K562 (cell line): Measurements from ENCODE around the gene CRYAB. TPM values are rescaled to one million over a fixed set of nuclear protein-coding genes. Genes with fewer than 3 reads are reported as not detected.
A peak's percentile ranks its signal among the peaks of the same experiment; 100 is the strongest.

Experiments used
- ATAC-seq: fragments of 200-7000 bp; cut with Tn5 transposase; 3 replicates; pipeline ENCODE4 v1.9.1; 2020; ENCODE audit warnings: moderate library complexity
- BruUV-seq: library from RNA; stranded (reverse); fragments of 400-500 nt; replicated peaks from 2 replicates; lab custom pipeline; 2021; lab: Mats Ljungman, UMichigan
- CTCF ChIA-PET: fragments of 300-600 bp; formaldehyde crosslinking; extraction: SDS; loops from one replicate; lab custom pipeline; 2021; ENCODE audit warnings: low intra/inter-chr PET ratio; lab: Yijun Ruan, JAX
- POLR2A ChIA-PET: fragments of 300-600, 350-650 bp; sonication (Branson Sonifier 250); formaldehyde crosslinking; extraction: SDS; loops from one replicate; lab custom pipeline; 2021; ENCODE audit warnings: antibody characterized with exemption, inconsistent platforms; lab: Yijun Ruan, JAX
- DNase-seq, 4 experiments: peaks; one replicate each; pipeline versions ENCODE4 v3.0.0 to v3.0.0-alpha.2; 2011 to 2018; ENCODE audit warnings: low spot score in 3 of 4, mixed read lengths in 3 of 4; ENCODE audit errors: extremely low read depth in 1 of 4
- FAIRE-seq: peaks from 2 replicates; lab custom pipeline; 2011; peaks lifted over from hg19 to GRCh38; lab: Jason Lieb, UNC
- H2AFZ ChIP-seq: 2 replicates; pipeline ENCODE4 v1.6.0; 2011; ENCODE audit warnings: low read depth, low read length, control low read depth, inconsistent platforms
- H3K27ac ChIP-seq: fragments of 200-600 bp; 3 replicates; pipeline ENCODE4 v1.8.0; 2011; ENCODE audit warnings: low read depth, mild to moderate bottlenecking, control low read depth, inconsistent platforms, low read length, moderate library complexity, mixed read lengths; ENCODE audit errors: extremely low read depth
- H3K27me3 ChIP-seq, 2 experiments: fragments of 300-600 bp in 1 of 2; 2 replicates in 1 of 2; 3 replicates in 1 of 2; pipeline versions ENCODE4 v1.6.0 to v1.8.0; 2011; ENCODE audit warnings: inconsistent platforms in 2 of 2, low read length in 2 of 2, mild to moderate bottlenecking in 1 of 2, mixed read lengths in 1 of 2, moderate library complexity in 1 of 2; ENCODE audit not compliant: control insufficient read depth in 2 of 2, insufficient read depth in 2 of 2
- H3K36me3 ChIP-seq: fragments of 300-600 bp; 3 replicates; pipeline ENCODE4 v1.8.0; 2011; ENCODE audit warnings: mild to moderate bottlenecking, low read length, inconsistent platforms; ENCODE audit not compliant: control insufficient read depth, insufficient read depth
- H3K4me1 ChIP-seq, 2 experiments: fragments of 200-600 bp in 1 of 2; replicated peaks in 1 of 2; 2 replicates in 1 of 2; 3 replicates in 1 of 2; pipeline versions ENCODE4 v1.5.1 to v1.8.0; 2011; ENCODE audit warnings: inconsistent platforms in 2 of 2, low read length in 2 of 2, mild to moderate bottlenecking in 1 of 2, mixed read lengths in 1 of 2, moderate library complexity in 1 of 2; ENCODE audit not compliant: control insufficient read depth in 2 of 2, insufficient read depth in 2 of 2
- H3K4me2 ChIP-seq: 2 replicates; pipeline ENCODE4 v1.6.1; 2011; ENCODE audit warnings: low read length, control low read depth, inconsistent platforms, mixed read lengths; ENCODE audit not compliant: insufficient read depth
- H3K4me3 ChIP-seq: fragments of 200-600 bp; sonication (generic), shearing (Covaris generic); 2 replicates; pipeline ENCODE4 v1.5.1; 2016; ENCODE audit warnings: control low read depth, inconsistent platforms
- H3K79me2 ChIP-seq: fragments of 200-600 bp; 3 replicates; pipeline ENCODE4 v1.8.0; 2011; ENCODE audit warnings: low read length, inconsistent platforms; ENCODE audit not compliant: control insufficient read depth, insufficient read depth
- H3K9ac ChIP-seq, 2 experiments: 2 replicates each; pipeline versions ENCODE4 v1.6.0 to v1.6.1; 2011; ENCODE audit warnings: low read depth in 2 of 2, low read length in 2 of 2, control low read depth in 1 of 2, inconsistent platforms in 1 of 2, mild to moderate bottlenecking in 1 of 2, mixed read lengths in 1 of 2; ENCODE audit not compliant: insufficient read depth in 1 of 2
- H3K9me1 ChIP-seq: one replicate; pipeline ENCODE4 v1.6.0; 2011; ENCODE audit warnings: inconsistent platforms, mild to moderate bottlenecking, low read length, moderate library complexity; ENCODE audit not compliant: control insufficient read depth, insufficient read depth
- H3K9me3 ChIP-seq: replicated peaks from 2 replicates; pipeline ENCODE4 v1.5.1; 2011; ENCODE audit warnings: low read depth, low read length, inconsistent platforms; ENCODE audit not compliant: control insufficient read depth, insufficient read depth
- H4K20me1 ChIP-seq: replicated peaks from 2 replicates; pipeline ENCODE4 v1.6.1; 2011; ENCODE audit warnings: low read length, inconsistent platforms, mixed read lengths; ENCODE audit not compliant: control insufficient read depth, insufficient read depth
- ASH1L ChIP-seq: fragments of 450-650 bp; IDR thresholded peaks from 2 replicates; pipeline ENCODE4 v1.6.1; 2018; ENCODE audit warnings: borderline replicate concordance, mild to moderate bottlenecking, low read depth; ENCODE audit not compliant: partially characterized antibody
- BDP1 ChIP-seq: IDR thresholded peaks from 3 replicates; pipeline ENCODE4 v1.6.1; 2011; ENCODE audit not compliant: insufficient read length, insufficient read depth
- CEBPG ChIP-seq, 3 experiments: fragments of 200-800 bp in 1 of 3; sonication (Bioruptor generic) in 1 of 3; sonication (generic) in 1 of 3; formaldehyde crosslinking in 1 of 3; IDR thresholded peaks in 2 of 3; conservative IDR thresholded peaks in 1 of 3; 2 replicates each; pipeline versions ENCODE4 v1.6.1 to v1.8.0; 2016 to 2022; ENCODE audit warnings: missing compliant biosample characterization in 2 of 3, missing genetic modification characterization in 2 of 3, mild to moderate bottlenecking in 1 of 3, missing genetic modification reagents in 1 of 3
- FOXK2 ChIP-seq, 2 experiments: fragments of 450-650 bp; IDR thresholded peaks in 1 of 2; conservative IDR thresholded peaks in 1 of 2; 2 replicates each; pipeline ENCODE4 v1.6.1; 2016; ENCODE audit warnings: low read depth in 2 of 2, mild to moderate bottlenecking in 1 of 2
- JUN ChIP-seq, 2 experiments: sonication (generic) in 1 of 2; formaldehyde crosslinking in 1 of 2; IDR thresholded peaks; 2 replicates each; pipeline versions ENCODE4 v1.6.1 to v1.8.0; 2012 to 2022; ENCODE audit warnings: borderline replicate concordance in 2 of 2, mild to moderate bottlenecking in 2 of 2, improper control_type of control experiment in 1 of 2, low read depth in 1 of 2, low read length in 1 of 2, missing genetic modification reagents in 1 of 2
- NR3C1 ChIP-seq: sonication (generic); formaldehyde crosslinking; IDR thresholded peaks from 2 replicates; pipeline ENCODE4 v1.8.1; 2022; ENCODE audit warnings: missing genetic modification reagents
- PHF20 ChIP-seq: fragments of 450-650 bp; IDR thresholded peaks from 2 replicates; pipeline ENCODE4 v1.6.1; 2018; ENCODE audit not compliant: partially characterized antibody
- RERE ChIP-seq: sonication (generic); formaldehyde crosslinking; IDR thresholded peaks from 2 replicates; pipeline ENCODE4 v1.8.0; 2023; ENCODE audit warnings: missing genetic modification reagents, mild to moderate bottlenecking, borderline replicate concordance
- RFX1 ChIP-seq: fragments of 450-650 bp; IDR thresholded peaks from 2 replicates; pipeline ENCODE4 v1.6.1; 2016; ENCODE audit warnings: mild to moderate bottlenecking, moderate library complexity
- RNF2 ChIP-seq: sonication (generic); IDR thresholded peaks from 2 replicates; pipeline ENCODE4 v1.6.1; 2016
- ZNF408 ChIP-seq: fragments of 250-450 bp; sonication (Bioruptor Pico); IDR thresholded peaks from 2 replicates; pipeline ENCODE4 v1.4.0; 2020; ENCODE audit warnings: low read depth, mild to moderate bottlenecking, moderate library complexity
- WGBS: fragments of 100-300 bp; shearing (Covaris generic); methylation state at CpG from one replicate; pipeline ENCODE4 v1.1.6; 2016; ENCODE audit warnings: low coverage, mixed read lengths; ENCODE audit not compliant: insufficient coverage; ENCODE audit errors: missing lambda C conversion rate; 5-methylcytosine and 5-hydroxymethylcytosine counted together
- in situ Hi-C: fragments of 300-500 bp; cut with MboI; formaldehyde crosslinking; loops from 4 replicates; pipeline ENCODE4 v1.15.0; 2018; ENCODE audit warnings: inconsistent platforms, mixed read lengths
- intact Hi-C: fragments of 100-400 bp; cut with micrococcal nuclease; formaldehyde crosslinking; loops from 2 replicates; pipeline ENCODE4 v1.14.2; 2022
- polyA plus RNA-seq, 8 experiments: library from polyadenylated mRNA; depleted of rRNA in 4 of 8; stranded (reverse) in 5 of 8; unstranded in 3 of 8; fragments of >200 nt; fragmentation: Nextera tagmentation in 2 of 8; fragmentation: Illumina TruSeq in 1 of 8; extraction: Ambion mirVana in 2 of 8; extraction: Trizol in 1 of 8; gene quantifications; 2 replicates each; pipeline versions ENCODE4 v1.2.1 to v1.2.3, GENCODE V29; 2011 to 2014; ENCODE audit warnings: inconsistent platforms in 1 of 8, missing spikeins in 1 of 8
- total RNA-seq, 7 experiments: library from RNA; depleted of rRNA in 6 of 7; stranded (reverse); fragments of >200 nt in 6 of 7; fragmentation: Illumina TruSeq in 2 of 7; extraction: Trizol in 2 of 7; gene quantifications; 2 replicates each; pipeline versions ENCODE4 v1.2.1 to v1.2.3, GENCODE V29; 2011 to 2021; ENCODE audit warnings: low replicate concordance in 1 of 7
- TF ChIP-seq, protein P1 (sequence below): sonication (generic); formaldehyde crosslinking; IDR thresholded peaks from 2 replicates; pipeline ENCODE4 v1.8.1; 2023; ENCODE audit warnings: mild to moderate bottlenecking, missing genetic modification reagents

CRYAB gene
- total and polyA plus RNA-seq, 9 of the 15 experiments (the other 6 are each of a cell fraction or from before 2014, with no cell fraction given): 0.83 to 7.5 (median 3.6) TPM

GRCh38 chr11:111918390-111919256 is 7.1 kb upstream of the CRYAB start, which contains the start of gene C11orf52:
Gene C11orf52 (plus strand): TSS chr11:111918913. CDS start chr11:111918973, 60 bp downstream.
- FAIRE-seq: no peak
- Histone ChIP-seq H3K4me3 (no peak within 1 kb of the TSS), H3K9me1 (no peaks in the 10 kb centered on the region), H3K4me2 (peak within 1 kb of the TSS; percentile 38), H2AFZ (peak within 1 kb of the TSS; percentile 88), H4K20me1 (no peaks in the 10 kb centered on the region), H3K79me2 (no peaks in the 10 kb centered on the region), H3K27ac (peak within 1 kb of the TSS; percentile 28; the same call in 2 of the 3 replicates), H3K9me3 (no peaks in the 10 kb centered on the region), H3K36me3 (no peaks in the 10 kb centered on the region), H3K9ac (peak within 1 kb of the TSS; percentile 19 to 38; a peak in 2 of 4 replicates), H3K4me1 (peaks cover 11 to 13% of the 10 kb centered on the region in 2 experiments), H3K27me3 (no peaks in the 10 kb centered on the region)
- no TSS peak for BruUV-seq
- intact Hi-C loops: no loop called here
- in situ Hi-C loops: no loop called here
- peak in 2 of 4 experiments; percentile 40 to 51 for DNase-seq
- ChIA-PET POLR2A (interaction anchor here (1.1 kb wide), 1 partner anchor 17 kb away, joined by 3 read pairs; no protein-coding TSS in a partner anchor), CTCF (no interaction called here)
- peak; percentile 73 for ATAC-seq
- WGBS: 53% methylated on average over 14 of the region's 19 CpGs
- no peak for TF ChIP-seq NR3C1 (CRISPR knock-in tag)
- no peak for TF ChIP-seq JUN (IDR thresholded peaks at IDR 0.05; ENCODE audit: borderline replicate concordance, low read depth, low read length)
- TF ChIP-seq JUN (CRISPR knock-in tag; IDR thresholded peaks at IDR 0.05; ENCODE audit: borderline replicate concordance): no peak
- peak; percentile 58 for TF ChIP-seq RFX1
- 0 out of 4 replicates have a peak, but pooled peaks of 1 of the 2 experiments have one; percentile 19 for TF ChIP-seq FOXK2 (conservative IDR thresholded peaks at IDR 0.05 in 1 of 2, IDR thresholded peaks at IDR 0.05 in 1 of 2; ENCODE audit: low read depth in 2 of 2)
- no peak for TF ChIP-seq ZNF408
- TF ChIP-seq BDP1: no peak
- TF ChIP-seq, protein P1, sequence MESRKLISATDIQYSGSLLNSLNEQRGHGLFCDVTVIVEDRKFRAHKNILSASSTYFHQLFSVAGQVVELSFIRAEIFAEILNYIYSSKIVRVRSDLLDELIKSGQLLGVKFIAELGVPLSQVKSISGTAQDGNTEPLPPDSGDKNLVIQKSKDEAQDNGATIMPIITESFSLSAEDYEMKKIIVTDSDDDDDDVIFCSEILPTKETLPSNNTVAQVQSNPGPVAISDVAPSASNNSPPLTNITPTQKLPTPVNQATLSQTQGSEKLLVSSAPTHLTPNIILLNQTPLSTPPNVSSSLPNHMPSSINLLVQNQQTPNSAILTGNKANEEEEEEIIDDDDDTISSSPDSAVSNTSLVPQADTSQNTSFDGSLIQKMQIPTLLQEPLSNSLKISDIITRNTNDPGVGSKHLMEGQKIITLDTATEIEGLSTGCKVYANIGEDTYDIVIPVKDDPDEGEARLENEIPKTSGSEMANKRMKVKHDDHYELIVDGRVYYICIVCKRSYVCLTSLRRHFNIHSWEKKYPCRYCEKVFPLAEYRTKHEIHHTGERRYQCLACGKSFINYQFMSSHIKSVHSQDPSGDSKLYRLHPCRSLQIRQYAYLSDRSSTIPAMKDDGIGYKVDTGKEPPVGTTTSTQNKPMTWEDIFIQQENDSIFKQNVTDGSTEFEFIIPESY (CRISPR knock-in tag): peak; percentile 20; the same call in 1 of the 2 replicates
- TF ChIP-seq ASH1L: no peak
- TF ChIP-seq RNF2: no peak
- TF ChIP-seq CEBPG (CRISPR knock-in tag; IDR thresholded peaks at IDR 0.05): no peak
- TF ChIP-seq CEBPG (tag; conservative IDR thresholded peaks at IDR 0.05 in 1 of 2, IDR thresholded peaks at IDR 0.05 in 1 of 2): peak in 1 of 2 experiments; percentile 39; a peak in 1 of 4 replicates
- TF ChIP-seq PHF20: peak; percentile 47
- no peak for TF ChIP-seq RERE (CRISPR knock-in tag)
